HepG2 (cell line): ENCODE data around the gene RPS14. TPM values are rescaled to one million over a fixed set of nuclear protein-coding genes. Genes with fewer than 3 reads are reported as not detected.
A peak's percentile ranks its signal among the peaks of the same experiment; 100 is the strongest.

Source experiments
- AHR ChIP-seq: IDR thresholded peaks from 2 replicates; pipeline ENCODE4 v1.6.1; 2018; ENCODE audit warnings: missing genetic modification reagents, missing compliant biosample characterization
- CENPBD1 ChIP-seq: sonication (generic); formaldehyde crosslinking; IDR thresholded peaks from 2 replicates; pipeline ENCODE4 v1.8.0; 2022; ENCODE audit warnings: missing genetic modification reagents, low read depth, mild to moderate bottlenecking, borderline replicate concordance
- EHMT2 ChIP-seq: fragments of 200-600 bp; sonication (generic); IDR thresholded peaks from 2 replicates; pipeline ENCODE4 v1.7.0; 2017; ENCODE audit warnings: antibody characterized with exemption, low read depth, low read length, borderline replicate concordance
- FOXA1 ChIP-seq, 2 experiments: fragments of 450-650 bp in 1 of 2; sonication (generic) in 1 of 2; formaldehyde crosslinking in 1 of 2; IDR thresholded peaks; 2 replicates each; pipeline versions ENCODE4 v1.4.0 to v1.6.1; 2016 to 2020; ENCODE audit warnings: missing genetic modification reagents in 1 of 2
- HBP1 ChIP-seq: IDR thresholded peaks from 2 replicates; pipeline ENCODE4 v1.6.1; 2016; ENCODE audit warnings: low read depth, control low read depth
- HMGXB3 ChIP-seq: sonication (generic); formaldehyde crosslinking; IDR thresholded peaks from 2 replicates; pipeline ENCODE4 v1.4.0; 2020; ENCODE audit warnings: missing genetic modification reagents, borderline replicate concordance
- HNF1B ChIP-seq: sonication (generic); formaldehyde crosslinking; IDR thresholded peaks from 2 replicates; pipeline ENCODE4 v1.5.1; 2020; ENCODE audit warnings: mild to moderate bottlenecking, moderate library complexity, missing genetic modification reagents
- HOXA3 ChIP-seq: sonication (generic); formaldehyde crosslinking; IDR thresholded peaks from 2 replicates; pipeline ENCODE4 v1.5.0; 2020; ENCODE audit warnings: missing genetic modification reagents
- IKZF4 ChIP-seq: sonication (generic); formaldehyde crosslinking; IDR thresholded peaks from 2 replicates; pipeline ENCODE4 v1.5.1; 2020; ENCODE audit warnings: borderline replicate concordance, mild to moderate bottlenecking, low read depth, missing genetic modification reagents; ENCODE audit errors: not compliant biosample characterization
- MTA1 ChIP-seq: sonication (generic); formaldehyde crosslinking; IDR thresholded peaks from 2 replicates; pipeline ENCODE4 v1.4.0; 2020; ENCODE audit warnings: missing genetic modification reagents, mild to moderate bottlenecking, borderline replicate concordance
- NFE2L2 ChIP-seq: fragments of 150-350 bp; IDR thresholded peaks from 2 replicates; pipeline ENCODE4 v1.6.1; 2014; ENCODE audit warnings: low read length
- SCMH1 ChIP-seq: sonication (generic); formaldehyde crosslinking; IDR thresholded peaks from 2 replicates; pipeline ENCODE4 v1.9.0; 2021; ENCODE audit warnings: missing genetic modification reagents, mild to moderate bottlenecking, borderline replicate concordance
- ZNF317 ChIP-seq: sonication (generic); formaldehyde crosslinking; IDR thresholded peaks from 2 replicates; pipeline ENCODE4 v1.5.0; 2020; ENCODE audit warnings: mild to moderate bottlenecking, missing genetic modification reagents
- ZNF33A ChIP-seq: sonication (generic); formaldehyde crosslinking; IDR thresholded peaks from 2 replicates; pipeline ENCODE4 v1.5.1; 2020; ENCODE audit warnings: missing genetic modification reagents, mild to moderate bottlenecking, moderate library complexity, borderline replicate concordance
- ZNF749 ChIP-seq: sonication (generic); formaldehyde crosslinking; IDR thresholded peaks from 2 replicates; pipeline ENCODE4 v1.8.0; 2022; ENCODE audit warnings: mild to moderate bottlenecking, missing genetic modification reagents, moderate library complexity, borderline replicate concordance
- ZNF790 ChIP-seq: sonication (generic); formaldehyde crosslinking; IDR thresholded peaks from 2 replicates; pipeline ENCODE4 v1.8.0; 2022; ENCODE audit warnings: missing genetic modification reagents, mild to moderate bottlenecking, borderline replicate concordance
- polyA plus RNA-seq, 8 experiments: library from polyadenylated mRNA; depleted of rRNA in 3 of 8; stranded (reverse) in 7 of 8; unstranded in 1 of 8; fragments of >200 nt; fragmentation: Illumina TruSeq in 4 of 8; extraction: Trizol in 4 of 8; gene quantifications; 2 replicates each; pipeline versions ENCODE4 v1.2.1 to v1.2.3, GENCODE V29; 2011 to 2016; ENCODE audit warnings: low read depth in 4 of 8, missing spikeins in 1 of 8, mixed read lengths in 1 of 8; ENCODE audit not compliant: insufficient read depth in 1 of 8
- total RNA-seq, 5 experiments: library from RNA; depleted of rRNA; stranded (reverse); fragments of >200 nt; fragmentation: Illumina TruSeq; extraction: Trizol; gene quantifications; 2 replicates each; pipeline ENCODE4 v1.2.3, GENCODE V29; 2016; ENCODE audit warnings: low read depth in 1 of 5
- TF ChIP-seq, protein P1 (sequence below): sonication (generic); formaldehyde crosslinking; IDR thresholded peaks from 2 replicates; pipeline ENCODE4 v1.4.0; 2020; ENCODE audit warnings: mild to moderate bottlenecking, missing genetic modification reagents
- TF ChIP-seq, protein P2 (sequence below): sonication (generic); formaldehyde crosslinking; IDR thresholded peaks from 2 replicates; pipeline ENCODE4 v1.5.1; 2020; ENCODE audit warnings: mild to moderate bottlenecking, missing genetic modification reagents, moderate library complexity

Gene RPS14
- total and polyA plus RNA-seq, 2 of the 13 experiments (the other 11 are each of a cell fraction or from before 2014, with no cell fraction given) = 2,116 to 3,295 TPM

GRCh38 chr5:150428106-150428876 lies 21.2 kb downstream of the RPS14 start (continued):
- no peak for TF ChIP-seq SCMH1 (CRISPR knock-in tag)
- TF ChIP-seq HMGXB3 (CRISPR knock-in tag) = peak; percentile 22; the same call in 1 of the 2 replicates
- TF ChIP-seq MTA1 = no peak
- no peak for TF ChIP-seq FOXA1 (IDR thresholded peaks at IDR 0.05)
- no peak; the same call in 1 of the 2 replicates for TF ChIP-seq FOXA1 (CRISPR knock-in tag; IDR thresholded peaks at IDR 0.05)
- peak; percentile 29; the same call in 1 of the 2 replicates for TF ChIP-seq AHR
- no peak for TF ChIP-seq NFE2L2
- TF ChIP-seq ZNF790 = no peak
- TF ChIP-seq, protein P1, sequence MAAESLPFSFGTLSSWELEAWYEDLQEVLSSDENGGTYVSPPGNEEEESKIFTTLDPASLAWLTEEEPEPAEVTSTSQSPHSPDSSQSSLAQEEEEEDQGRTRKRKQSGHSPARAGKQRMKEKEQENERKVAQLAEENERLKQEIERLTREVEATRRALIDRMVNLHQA (CRISPR knock-in tag) = no peak
- TF ChIP-seq HBP1 (CRISPR knock-in tag) = no peak
- TF ChIP-seq ZNF33A (CRISPR knock-in tag) = no peak
- TF ChIP-seq EHMT2 = no peak
- no peak for TF ChIP-seq IKZF4 (CRISPR knock-in tag)
- no peak for TF ChIP-seq ZNF749 (CRISPR knock-in tag)
- TF ChIP-seq, protein P2, sequence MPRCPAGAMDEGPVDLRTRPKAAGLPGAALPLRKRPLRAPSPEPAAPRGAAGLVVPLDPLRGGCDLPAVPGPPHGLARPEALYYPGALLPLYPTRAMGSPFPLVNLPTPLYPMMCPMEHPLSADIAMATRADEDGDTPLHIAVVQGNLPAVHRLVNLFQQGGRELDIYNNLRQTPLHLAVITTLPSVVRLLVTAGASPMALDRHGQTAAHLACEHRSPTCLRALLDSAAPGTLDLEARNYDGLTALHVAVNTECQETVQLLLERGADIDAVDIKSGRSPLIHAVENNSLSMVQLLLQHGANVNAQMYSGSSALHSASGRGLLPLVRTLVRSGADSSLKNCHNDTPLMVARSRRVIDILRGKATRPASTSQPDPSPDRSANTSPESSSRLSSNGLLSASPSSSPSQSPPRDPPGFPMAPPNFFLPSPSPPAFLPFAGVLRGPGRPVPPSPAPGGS (CRISPR knock-in tag) = no peak
- TF ChIP-seq ZNF317 (CRISPR knock-in tag) = no peak
- no peak; the same call in 1 of the 2 replicates for TF ChIP-seq HNF1B (CRISPR knock-in tag)
- no peak for TF ChIP-seq HOXA3
- no peak for TF ChIP-seq CENPBD1 (CRISPR knock-in tag)
